Activated CD4-positive, alpha-beta T cell treated with anti-CD3 and anti-CD28 coated beads, Interleukin-2, amount 50 U/mL, for 24 hours (primary cell): ENCODE results near the gene CCDC192.
"Not testable (repeated sequence)": the region's sequence is repeated elsewhere in the genome, so short reads cannot be mapped to it uniquely, and the experiment has no call there.

Experiments used
- DNase-seq, 2 donors: peaks; one replicate each; pipeline ENCODE4 v3.0.0-alpha.2; 2020; ENCODE audit warnings: low read depth in 1 of 2, low spot score in 1 of 2

CCDC192 gene

DNA sequence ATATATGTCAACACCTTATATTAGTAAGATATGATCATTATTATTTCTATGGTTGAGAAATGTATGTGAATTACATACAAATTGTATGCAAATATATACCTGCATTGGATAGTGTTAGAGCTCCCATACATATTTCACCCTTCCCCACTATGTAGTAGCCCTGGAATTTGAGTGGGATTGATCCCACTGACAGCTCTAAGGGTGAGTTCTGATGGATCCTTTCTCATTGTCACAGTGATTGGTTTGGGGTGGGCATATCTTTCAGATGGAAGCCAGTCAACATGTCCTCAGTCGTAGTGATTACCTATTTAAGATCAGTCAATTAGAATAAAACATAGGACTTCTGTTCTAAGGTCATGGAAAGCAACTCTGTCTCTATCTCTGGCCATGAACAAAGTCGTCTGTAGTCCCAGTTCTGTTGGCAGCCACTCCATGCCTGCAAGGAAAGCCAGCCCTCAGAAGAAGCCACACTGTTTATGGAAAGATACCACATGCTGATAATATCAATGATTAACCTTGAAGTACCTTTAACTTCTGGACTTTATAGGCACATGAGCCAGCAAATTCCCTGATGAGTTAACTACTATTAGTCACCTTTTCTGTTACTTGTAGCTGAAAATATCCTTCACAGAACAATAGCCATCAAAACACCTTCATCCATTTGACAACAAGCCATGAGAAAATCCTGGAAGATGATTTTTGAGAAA, 5.1 kb upstream of the CCDC192 start:
- no peak for DNase-seq

DNA sequence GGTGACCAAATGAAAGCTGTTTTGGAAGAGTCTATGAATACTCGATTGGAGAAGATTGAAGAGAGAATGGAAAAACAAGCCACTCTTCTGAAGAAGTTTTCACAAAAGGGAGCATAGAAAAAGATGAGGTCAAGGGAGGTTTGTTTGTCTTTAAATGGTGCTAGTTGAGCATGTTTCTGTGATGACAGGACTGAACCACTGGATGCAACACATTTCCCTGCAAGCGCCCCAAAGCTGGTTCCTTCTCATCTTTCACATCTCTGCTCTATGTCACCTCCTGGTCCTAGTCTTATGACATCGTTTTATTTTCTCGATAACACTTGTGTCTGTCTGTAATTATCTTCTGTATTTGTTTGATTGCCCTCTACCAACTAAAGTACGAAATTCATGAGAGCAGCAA, 3.8 kb upstream of the CCDC192 start:
- no peak for DNase-seq

DNA sequence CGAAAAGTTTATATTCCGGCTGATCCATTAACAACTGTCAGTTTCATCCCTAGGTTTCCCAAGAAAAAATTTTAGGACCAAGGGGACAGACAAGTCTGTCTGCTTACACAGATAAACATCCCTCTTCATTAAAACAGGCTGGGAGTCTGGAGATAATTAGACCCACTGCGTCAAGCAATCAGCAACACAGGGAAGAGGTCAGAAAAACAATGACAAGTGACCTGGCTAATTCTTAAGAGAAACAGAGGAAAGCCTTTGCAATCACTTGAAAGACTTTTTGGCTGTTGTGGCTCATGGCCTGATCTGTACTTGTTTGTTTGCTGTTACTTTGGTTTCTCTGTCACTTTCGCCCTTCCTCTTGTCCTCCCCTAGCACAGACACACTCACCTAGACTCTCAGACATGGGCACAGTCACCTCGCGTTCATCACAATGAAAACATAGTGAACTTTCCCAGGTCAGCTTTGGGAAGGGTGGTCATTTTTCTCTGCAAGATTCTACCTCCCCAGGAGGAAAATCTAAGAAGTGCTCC, 2.9 kb upstream of the CCDC192 start:
- DNase-seq = no peak

DNA sequence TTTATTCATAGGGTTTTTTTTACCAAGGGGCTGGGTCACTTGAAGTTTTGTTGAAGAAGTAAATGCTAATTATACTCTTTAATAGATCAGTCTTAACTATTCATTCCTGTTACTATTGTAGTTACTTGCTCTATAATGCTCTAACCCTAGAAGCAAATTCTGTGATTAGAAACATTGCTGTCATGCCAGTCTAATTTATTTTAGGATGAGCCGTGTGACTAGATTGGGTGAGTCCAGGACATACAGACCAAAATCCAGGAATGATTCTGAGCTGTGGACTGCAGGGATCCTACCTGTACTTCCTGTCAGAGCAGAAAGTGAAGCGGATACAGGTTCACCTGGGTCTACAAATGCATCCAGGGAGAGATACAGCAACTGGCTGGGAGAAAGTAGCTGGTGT, 757 bp upstream of the CCDC192 start:
- no peak for DNase-seq

DNA sequence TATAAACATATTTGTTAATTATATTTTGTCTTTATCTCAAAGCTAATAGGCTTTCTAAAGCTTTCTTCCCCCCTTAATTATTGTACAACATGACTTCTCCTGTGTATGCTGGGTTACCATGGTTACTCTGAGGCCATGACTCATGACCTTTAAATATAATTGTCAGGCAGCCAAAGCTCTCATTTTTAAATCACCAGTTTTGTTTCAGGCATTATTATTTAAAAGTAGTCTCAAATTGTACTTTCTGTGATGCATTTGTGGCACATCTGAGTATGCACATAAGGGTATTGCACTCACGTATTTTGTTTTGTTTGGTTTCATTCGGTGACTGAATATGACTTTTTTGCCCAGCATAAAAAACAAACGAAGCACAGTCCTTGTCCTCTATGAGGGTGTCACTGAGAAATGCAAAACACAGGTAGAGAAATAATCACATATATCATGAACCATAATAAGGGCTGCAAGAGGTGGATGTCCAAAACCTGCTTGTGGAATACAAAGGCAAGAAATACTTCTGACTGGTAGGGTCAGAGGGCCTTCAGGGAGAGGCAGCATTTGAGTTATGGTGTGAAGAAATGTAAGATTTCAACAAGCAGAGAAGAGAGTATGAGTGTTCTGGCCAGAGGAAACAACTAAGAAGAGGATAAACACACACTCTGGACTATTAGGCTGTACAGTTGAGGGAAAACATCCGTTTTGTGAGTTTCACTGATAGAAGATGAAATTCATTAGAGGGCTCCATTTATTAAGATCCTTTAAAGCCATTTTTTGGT, 2.1 kb downstream of the CCDC192 start:
- no peak for DNase-seq

DNA sequence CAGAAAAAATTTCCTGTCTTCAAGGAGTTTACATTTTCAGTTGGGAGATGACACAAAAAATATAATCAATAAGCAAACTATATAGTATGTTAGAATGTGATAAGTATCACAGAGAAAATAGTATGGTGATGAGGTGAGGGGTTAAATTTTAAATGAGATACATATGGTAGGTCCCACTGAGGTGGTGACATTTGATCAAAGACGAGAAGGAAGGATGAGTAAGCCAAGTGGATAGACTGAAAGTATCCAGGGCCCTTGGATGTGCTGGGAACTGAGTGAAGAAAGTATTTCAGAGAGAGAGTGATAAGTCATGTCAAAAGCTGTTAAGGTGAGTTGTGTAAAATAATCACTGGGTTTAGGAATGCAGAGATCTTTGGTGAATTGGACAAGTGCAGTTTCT, 3.5 kb downstream of the CCDC192 start:
- DNase-seq = no peak

DNA sequence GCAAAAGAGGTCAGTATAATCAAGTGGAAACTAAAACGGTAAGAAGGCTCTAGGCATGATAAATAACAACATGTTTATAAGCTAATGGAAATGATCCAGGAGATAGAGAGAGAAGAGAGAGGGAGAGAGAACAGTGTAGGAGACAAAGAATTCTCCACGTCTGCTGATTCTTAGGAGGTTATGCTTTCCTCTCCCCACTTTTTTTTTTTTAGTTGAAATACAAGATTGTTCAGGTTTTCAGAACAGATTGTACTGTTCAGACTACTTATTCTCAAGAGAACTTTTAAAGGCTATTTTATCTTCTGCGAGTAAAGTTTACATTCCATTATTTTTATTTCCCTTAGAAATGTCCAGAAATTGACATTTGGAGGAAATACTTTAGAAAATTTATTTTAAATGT, 4.0 kb downstream of the CCDC192 start:
- no peak for DNase-seq

DNA sequence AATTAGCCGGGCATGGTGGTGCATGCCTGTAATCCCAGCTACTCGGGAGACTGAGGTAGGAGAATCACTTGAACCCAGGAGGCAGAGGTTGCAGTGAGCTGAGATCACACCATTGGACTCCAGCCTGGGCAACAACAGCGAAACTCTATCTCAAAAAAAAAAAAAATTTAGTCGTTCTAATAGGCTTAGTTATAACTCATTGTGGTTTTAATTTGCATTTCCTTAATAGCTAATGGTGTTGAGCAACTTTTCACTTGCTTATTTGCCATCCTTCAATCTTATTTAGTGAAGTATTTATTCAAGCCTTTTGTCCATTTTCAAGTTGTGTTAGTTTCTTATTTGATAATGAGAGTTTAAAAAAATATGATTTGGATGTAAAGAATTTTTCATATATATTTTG, 9.9 kb downstream of the CCDC192 start:
- DNase-seq = not testable (repeated sequence)

DNA sequence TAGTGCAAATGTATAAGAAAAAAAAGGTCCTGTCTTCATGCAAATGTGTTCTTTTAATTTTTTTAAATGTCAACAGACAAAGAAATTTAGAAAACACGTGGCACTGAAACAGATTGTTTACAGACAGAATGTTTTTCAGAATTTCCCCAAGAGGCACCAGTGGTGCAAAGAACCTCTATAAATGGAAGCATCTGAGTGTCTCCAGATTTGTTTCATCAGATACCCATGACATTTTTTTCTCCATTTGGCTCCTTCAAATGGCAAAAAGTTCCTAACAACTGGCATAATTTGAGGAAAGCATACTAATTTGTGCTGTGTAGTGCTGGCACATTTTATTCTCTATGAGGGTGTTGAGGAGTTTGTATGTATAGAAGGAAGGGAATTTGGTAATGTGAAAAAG, 15.0 kb downstream of the CCDC192 start:
- DNase-seq = no peak

DNA sequence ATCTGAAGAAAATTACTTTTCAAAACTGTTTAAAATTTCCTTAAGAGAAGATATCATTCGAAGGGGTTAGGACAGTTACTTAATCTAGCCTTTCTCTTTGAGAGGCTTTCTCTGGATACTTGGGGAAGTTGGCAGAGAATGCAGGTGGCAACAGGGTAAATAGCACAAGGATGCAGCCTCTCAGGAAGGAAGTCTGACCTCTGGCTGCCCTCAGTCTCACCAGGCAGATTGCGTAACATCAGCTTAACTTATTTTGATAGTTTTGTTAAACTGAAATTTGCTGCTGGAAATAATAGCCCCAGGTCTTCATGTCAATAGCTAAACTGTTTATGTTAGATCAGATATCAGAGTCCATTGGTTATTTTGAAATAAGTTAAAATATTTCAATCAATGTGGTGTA, 20.4 kb downstream of the CCDC192 start:
- no peak for DNase-seq

DNA sequence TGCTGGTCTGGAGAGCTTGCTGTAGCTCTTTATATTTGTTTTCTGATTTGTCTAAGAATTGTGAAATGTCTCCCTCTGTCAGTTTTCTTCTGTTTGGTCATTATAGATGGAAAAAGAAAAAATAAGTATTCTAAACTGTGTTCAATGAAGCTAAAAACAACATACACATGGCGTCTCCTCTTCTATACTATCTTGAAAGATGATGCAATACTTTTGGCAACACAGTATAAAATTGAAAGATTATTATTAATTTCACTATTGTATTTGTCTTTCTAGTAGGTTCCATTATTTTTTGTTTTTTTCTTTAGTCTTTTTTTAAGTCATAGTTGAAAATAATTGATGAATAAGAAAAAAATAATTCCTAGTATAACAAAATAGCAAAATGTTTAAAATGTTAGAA, 22.5 kb downstream of the CCDC192 start:
- DNase-seq = no peak

DNA sequence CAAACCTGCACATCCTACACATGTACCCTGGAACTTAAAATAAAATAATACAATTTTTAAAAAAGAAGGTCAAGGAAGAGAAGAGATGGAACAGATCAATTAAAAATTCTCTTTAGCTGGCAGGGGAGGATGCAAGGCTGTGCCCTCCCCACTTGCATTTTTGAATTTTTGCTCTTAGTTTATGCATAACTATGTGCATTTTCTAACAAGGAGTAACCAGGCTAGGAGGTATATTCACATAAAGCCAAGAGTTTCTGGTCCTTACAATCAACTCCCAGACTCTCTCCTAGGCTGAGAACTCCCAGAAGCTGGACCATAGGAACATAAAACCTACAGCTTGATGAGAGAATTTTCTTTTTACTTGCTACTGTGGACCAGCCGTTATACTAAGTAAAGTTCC, 29.8 kb downstream of the CCDC192 start:
- DNase-seq = no peak

DNA sequence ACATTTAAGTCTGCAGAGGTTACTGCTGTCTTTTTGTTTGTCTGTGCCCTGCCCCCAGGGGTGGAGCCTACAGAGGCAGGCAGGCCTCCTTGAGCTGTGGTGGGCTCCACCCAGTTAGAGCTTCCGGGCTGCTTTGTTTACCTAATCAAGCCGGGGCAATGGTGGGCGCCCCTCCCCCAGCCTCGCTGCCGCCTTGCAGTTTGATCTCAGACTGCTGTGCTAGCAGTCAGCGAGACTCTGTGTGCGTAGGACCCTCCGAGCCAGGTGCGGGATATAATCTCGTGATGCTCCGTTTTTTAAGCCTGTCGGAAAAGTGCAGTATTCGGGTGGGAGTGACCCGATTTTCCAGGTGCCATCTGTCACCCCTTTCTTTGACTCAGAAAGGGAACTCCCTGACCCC, 36.2 kb downstream of the CCDC192 start:
- DNase-seq = not testable (repeated sequence)

DNA sequence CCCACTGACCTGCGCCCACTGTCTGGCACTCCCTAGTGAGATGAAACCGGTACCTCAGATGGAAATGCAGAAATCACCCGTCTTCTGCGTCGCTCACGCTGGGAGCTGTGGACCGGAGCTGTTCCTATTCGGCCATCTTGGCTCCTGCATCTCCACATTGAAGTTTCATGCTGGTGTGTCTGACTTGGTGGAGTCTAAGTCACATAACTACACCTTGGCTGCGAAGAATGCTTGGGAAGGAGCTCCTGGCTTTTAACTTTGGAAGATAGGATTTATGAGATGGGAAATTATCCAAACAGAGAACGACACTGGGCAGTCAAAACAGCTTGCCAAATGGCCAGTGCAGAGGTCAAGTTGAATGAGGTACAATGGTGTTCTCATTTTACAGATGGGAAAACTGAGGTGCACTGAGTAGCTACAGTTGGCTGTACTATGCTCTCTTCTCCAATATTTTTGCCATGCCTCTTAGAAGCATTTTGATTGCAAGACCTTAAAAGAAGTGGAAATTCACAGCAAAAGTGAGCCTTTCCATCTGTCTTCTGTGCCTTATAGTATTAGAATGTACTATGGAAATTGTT, 36.7 kb downstream of the CCDC192 start:
- no peak for DNase-seq

DNA sequence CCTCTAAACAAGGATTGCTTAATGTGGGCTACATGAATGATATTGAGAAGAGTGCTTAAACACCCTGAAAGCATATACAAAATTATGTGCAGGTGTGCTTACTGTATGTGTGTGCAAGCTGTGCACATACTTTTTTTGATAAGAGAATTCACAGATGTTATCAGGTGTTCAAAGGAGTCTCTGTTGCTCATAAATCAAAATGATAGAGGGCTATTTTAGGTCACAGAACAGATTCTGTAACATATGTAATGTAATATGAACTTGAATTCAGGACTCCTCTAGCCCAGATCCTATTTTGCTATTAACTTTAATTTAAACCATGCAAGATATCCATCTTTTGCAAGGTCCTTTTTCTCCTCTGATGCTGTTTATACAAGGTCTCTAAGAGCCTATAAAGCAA, 38.2 kb downstream of the CCDC192 start:
- no peak for DNase-seq

DNA sequence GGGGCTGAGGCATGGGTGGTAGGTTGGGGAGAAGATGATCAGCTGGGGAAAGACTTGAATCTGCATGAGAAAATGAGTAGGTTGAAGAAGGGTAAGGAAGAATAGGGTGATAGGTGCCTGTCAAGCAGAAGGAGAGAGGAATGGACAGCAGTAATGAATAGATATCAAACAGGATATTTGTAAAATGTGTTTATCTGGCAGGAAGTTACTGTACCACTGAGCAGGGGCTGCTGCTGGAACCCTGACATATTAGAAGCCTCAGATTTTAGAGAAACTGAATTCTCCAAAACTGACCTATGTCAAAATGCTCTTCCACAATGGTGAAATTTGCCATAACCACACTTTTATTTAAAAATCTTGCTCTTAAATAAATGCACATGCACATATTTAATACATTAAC, 41.0 kb downstream of the CCDC192 start:
- no peak for DNase-seq

DNA sequence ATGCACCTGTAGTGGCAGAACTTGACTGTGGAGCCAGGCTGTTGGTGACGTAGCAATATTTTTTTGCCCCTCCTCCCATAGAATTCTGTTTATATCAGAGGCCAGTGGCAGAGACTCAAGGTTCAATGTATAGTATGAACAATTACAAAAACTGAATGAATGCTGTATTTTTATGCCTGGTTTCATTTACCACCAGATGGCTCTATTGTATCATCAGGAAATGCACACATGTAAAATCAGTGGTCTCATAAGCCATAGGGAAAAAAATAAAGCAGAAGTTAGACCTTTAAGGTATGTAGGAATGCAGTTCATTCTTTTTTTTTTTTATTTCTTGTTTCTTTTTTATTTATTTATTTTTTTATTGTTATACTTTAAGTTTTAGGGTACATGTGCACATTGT, 43.6 kb downstream of the CCDC192 start:
- DNase-seq = no peak

DNA sequence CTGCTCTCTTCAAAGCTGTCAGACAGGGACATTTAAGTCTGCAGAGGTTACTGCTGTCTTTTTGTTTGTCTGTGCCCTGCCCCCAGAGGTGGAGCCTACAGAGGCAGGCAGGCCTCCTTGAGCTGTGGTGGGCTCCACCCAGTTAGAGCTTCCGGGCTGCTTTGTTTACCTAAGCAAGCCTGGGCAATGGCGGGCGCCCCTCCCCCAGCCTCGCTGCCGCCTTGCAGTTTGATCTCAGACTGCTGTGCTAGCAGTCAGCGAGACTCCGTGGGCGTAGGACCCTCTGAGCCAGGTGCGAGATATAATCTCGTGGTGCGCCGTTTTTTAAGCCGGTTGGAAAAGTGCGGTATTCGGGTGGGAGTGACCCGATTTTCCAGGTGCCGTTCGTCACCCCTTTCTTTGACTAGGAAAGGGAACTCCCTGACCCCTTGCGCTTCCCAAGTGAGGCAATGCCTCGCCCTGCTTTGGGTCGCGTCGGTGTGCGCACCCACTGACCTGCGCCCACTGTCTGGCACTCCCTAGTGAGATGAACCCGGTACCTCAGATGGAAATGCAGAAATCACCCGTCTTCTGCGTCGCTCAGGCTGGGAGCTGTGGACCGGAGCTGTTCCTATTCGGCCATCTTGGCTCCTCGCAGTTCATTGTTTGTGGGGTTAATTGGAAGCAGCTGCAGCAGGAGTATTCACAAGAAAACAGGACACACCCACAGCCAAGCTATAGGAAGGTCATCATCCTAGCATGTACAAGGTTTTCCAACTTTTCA, 49.5 kb downstream of the CCDC192 start:
- not testable (repeated sequence) for DNase-seq

DNA sequence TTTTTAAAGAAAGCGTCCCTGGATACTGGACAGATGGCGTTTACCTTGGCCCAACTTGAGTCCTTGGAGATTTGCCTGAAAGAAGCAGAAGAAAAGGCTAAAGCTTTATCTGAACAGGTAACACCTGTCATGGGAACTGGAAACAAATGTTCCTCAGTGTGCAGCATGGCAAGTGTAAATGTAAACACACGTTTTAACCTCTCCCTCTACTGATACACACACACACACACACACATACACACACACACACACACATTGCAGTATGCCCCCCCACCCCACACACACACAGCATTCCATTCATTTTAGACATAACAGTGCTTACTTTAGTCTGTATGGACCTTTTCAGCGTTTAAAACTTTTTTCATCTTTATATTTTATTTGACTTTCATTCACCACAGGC, 51.1 kb downstream of the CCDC192 start:
- no peak for DNase-seq

DNA sequence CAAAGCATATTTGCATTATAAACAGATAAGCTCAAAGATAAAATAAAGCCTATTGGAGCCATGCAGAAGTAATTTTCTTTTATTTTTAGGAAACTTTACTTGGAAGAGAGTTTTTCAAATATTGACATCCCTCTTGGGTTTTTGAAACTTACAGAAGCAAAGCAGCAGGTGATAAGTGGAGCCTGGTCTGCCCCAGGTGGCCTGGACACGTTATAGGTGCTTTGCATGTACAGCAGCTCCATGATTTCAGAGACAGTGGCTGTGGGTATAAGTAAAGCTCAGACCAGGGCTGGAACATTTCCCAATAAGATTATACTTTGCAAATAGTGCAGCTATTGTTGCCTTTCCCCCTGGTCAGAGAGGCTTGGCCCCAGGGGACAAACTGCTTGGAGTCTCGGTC, 51.5 kb downstream of the CCDC192 start:
- DNase-seq = no peak

DNA sequence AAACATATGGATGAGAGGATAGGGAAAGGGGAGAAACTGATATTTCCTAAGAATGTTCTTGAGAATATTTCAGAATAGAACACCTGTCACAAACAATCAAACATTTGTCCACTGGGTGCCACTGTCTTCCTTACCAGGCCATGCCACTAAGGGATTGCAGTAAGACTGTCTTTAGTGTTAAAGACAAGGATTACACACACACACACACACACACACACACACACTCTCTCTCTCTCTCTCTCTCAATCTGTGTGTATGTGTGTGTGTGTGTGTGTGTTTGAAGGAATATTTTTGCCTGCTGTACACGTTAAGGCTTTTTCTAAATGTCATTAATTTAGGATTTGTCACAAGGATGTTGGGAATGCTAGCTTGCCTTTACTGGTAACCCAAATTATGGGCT, 54.4 kb downstream of the CCDC192 start:
- DNase-seq = no peak
